ENCODE results near the gene TVP23A.

GRCh38 chr16:10741844-10742243 lies 76.8 kb downstream of the TVP23A start:
- TF ChIP-seq, protein P1, sequence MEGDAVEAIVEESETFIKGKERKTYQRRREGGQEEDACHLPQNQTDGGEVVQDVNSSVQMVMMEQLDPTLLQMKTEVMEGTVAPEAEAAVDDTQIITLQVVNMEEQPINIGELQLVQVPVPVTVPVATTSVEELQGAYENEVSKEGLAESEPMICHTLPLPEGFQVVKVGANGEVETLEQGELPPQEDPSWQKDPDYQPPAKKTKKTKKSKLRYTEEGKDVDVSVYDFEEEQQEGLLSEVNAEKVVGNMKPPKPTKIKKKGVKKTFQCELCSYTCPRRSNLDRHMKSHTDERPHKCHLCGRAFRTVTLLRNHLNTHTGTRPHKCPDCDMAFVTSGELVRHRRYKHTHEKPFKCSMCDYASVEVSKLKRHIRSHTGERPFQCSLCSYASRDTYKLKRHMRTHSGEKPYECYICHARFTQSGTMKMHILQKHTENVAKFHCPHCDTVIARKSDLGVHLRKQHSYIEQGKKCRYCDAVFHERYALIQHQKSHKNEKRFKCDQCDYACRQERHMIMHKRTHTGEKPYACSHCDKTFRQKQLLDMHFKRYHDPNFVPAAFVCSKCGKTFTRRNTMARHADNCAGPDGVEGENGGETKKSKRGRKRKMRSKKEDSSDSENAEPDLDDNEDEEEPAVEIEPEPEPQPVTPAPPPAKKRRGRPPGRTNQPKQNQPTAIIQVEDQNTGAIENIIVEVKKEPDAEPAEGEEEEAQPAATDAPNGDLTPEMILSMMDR (IDR thresholded peaks at IDR 0.05): no peak
- no peak for TF ChIP-seq POLR2A (IDR thresholded peaks at IDR 0.05)

Measured in right lobe of liver (tissue), 4 donors.